Central memory CD4-positive, alpha-beta T cell (primary cell): ENCODE data around the gene GOLGA8S.
"Not testable (repeated sequence)": the region's sequence is repeated elsewhere in the genome, so short reads cannot be mapped to it uniquely, and the experiment has no call there.

ENCODE experiments used
- DNase-seq: peaks from one replicate; pipeline ENCODE4 v3.0.0; 2022

GOLGA8S gene

DNA sequence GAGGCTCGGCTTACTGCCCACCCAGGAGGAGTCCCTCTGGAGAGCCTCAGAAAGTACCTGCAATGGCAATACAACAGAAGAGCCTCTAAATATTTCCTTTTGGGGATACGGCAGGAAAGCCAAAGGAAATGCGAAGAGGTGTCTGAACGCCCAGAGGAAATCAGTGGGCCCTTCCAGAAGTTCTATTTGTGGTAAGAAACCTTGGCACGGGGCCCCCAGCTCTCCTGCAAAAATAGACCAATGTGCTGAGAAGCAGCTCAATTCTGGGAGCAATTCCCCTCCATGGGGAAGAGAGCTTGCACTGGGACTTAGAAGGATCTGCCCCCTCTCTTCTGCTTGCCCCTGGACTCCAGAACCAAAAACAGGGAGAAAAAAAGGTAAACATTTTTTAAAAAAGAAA is 44.7 kb downstream of the GOLGA8S start:
- not testable (repeated sequence) for DNase-seq

DNA sequence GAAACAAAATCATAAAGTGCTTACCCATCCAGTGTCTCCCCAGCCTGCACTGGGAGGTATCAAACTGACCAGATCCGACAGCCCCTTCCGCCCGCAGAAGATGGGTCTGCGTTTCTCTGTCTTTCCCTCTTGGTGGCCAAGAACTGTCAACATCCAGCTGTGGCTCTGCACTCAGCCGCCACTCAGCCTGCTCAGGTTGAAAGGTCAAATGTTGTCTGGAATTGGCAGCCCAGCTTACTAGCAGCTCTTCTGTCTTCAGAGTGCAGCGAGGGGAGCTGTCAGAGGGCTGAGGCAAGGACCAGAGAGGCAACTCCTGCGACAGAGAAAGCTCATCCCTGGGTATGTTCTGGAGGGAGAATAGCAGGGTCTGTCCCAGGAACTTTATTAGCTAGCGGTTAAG is 47.1 kb downstream of the GOLGA8S start:
- DNase-seq = no peak

DNA sequence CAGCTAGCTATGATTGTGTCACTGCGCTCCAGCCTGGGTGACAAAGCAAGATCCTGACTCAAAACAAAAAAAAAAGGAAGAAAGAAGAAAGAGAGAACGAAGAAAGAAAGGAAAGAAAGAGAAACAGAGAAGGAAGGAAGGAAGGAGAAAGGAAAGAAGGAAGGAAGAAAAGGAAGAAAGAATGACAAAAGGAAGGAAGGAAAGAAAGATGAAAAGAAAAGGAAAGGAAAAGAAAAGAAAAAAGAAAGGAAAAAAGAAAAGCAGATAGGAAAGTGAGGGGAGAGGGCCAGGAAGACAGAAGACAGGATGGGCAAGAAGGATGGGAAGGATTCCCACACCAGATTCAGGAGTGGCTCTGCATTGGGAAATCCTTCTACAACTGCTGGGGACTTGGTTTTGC is 47.6 kb downstream of the GOLGA8S start:
- no peak for DNase-seq

DNA sequence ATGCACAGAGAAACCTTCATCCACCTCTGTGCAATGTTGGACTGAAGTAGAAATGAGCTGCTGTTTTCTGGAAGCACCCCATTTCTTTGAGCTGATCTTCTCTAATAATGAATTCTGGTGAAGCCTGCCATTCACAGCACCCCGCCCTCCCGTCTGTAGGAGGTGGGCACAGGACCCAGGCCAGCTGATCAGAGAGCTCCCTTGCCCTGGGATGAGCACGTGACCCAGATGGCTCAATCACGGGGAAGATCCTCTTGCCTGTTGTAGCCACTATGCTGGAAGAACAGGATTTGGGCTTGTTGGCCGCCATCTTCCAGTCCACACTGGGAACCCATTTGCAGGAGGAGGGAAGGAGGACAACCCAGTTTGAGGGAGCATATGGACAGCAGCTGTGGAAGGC is 48.0 kb downstream of the GOLGA8S start:
- no peak for DNase-seq

DNA sequence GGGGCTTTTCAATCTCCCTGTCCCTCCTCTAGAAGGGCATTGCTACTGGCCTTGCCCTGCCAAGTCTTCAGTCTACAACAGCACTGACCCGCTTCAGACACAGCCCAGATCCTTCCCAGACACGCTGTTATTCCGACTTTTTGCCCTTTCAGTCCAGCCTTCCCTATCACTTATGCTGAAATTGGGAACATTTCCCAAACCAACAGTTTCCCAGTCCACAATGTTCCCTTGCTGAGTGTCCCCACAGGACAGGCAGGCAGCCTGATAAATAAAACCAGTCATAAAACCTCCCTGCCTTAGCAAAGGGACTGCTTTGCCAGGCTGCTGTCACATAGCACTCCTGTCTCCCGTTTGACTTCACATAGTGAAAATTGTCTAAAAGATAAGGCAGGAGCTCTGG is 49.0 kb downstream of the GOLGA8S start:
- DNase-seq = no peak

DNA sequence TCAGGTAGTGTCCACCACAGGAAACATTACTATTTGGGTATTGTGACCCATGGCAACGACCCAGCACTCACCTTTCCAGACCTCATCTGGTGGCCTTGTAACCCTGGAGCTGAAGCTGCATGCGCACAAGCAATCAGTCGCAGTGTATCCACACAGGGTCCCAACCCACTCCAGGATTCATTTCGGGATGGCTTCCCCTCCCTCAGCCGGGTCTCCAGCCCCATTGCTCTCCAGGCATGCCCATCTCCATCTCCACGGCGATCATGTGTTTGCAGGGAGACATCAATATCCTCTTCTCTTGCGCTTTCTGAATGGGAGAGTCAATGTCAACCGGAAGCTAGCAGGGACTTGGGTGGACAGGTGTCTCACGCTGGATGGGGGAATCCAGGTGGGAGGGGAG is 57.3 kb downstream of the GOLGA8S start:
- no peak for DNase-seq

DNA sequence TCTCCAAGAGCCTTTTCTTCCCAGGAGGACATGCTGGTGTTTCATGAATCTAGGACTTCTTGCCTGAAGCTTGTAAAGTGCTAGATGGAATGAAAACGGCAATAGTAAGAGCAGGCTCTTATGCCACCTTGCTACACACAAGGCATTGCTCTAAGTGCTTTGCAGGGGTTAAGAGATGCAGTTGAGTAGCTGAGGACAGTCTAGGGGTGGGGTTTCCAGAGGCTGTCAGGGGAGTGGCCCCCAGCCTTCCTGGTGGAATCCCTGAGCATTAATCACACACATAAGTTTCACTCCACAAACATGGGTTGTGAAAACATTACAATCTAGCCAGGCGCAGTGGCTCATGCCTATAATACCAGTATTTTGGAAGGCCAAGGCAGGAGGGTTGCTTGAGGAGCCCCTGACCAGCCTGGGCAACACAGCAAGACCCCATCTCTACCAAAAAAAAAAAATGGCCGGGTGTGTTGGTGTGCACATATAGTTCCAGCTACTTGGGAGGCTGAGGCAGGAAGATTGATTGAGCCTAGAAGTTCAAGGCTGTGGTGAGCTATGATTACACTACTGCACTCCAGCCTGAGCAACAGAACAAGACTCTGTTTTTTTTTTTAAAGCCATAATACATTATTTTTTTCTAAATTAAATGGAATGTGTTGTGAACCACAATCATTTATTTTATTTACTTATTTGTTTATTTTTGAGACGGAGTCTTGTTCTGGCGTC is 58.5 kb downstream of the GOLGA8S start:
- DNase-seq = not testable (repeated sequence)
